GM12874 (cell line): ENCODE results near the gene SPTBN1.

Source experiments
- CTCF ChIP-seq: IDR thresholded peaks from 2 replicates; pipeline ENCODE4 v1.5.1; 2011; ENCODE audit warnings: low read depth, mild to moderate bottlenecking, control low read depth, low read length, moderate library complexity; ENCODE audit not compliant: insufficient read depth

The SPTBN1 gene

GRCh38 chr2:54574107-54574859 lies 118.2 kb downstream of the SPTBN1 start:
- TF ChIP-seq CTCF: no peak

- TF ChIP-seq CTCF: no peak
Measured at GRCh38 chr2:54574860-54575247, 118.7 kb downstream of the SPTBN1 start.

GRCh38 chr2:54575379-54575888 lies 119.3 kb downstream of the SPTBN1 start:
- no peak for TF ChIP-seq CTCF

GRCh38 chr2:54577035-54577434 lies 120.9 kb downstream of the SPTBN1 start:
- no peak for TF ChIP-seq CTCF

- no peak for TF ChIP-seq CTCF
Measured at GRCh38 chr2:54577944-54578647, 122.0 kb downstream of the SPTBN1 start.

- TF ChIP-seq CTCF: no peak
Measured at GRCh38 chr2:54578648-54579045, 122.5 kb downstream of the SPTBN1 start.

GRCh38 chr2:54579061-54579681 lies 123.0 kb downstream of the SPTBN1 start:
- no peak for TF ChIP-seq CTCF
